Measurements from ENCODE around the gene ATP8A2. TPM values are rescaled to one million over a fixed set of nuclear protein-coding genes. Genes with fewer than 3 reads are reported as not detected.

Gene ATP8A2
- total RNA-seq, 2 experiments from 2014 or later: not detected

DNA sequence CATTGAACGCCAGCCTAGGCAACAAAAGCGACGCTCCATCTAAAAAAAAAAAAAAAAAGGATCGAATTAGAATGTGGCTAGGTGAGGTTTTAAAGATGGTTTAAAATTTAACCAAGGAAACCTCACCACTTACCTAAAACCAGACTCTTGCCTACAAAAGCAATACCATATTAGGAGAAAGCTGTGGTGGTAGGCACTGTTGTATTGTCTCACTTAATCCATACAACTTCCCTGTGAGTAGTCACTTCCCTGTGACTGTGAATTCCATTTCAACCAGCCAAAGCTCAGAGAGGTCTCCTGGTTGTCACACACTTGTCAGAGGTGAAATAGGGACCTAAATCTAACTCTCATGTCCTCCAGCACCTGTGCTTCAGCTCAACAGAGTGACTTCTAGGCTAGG, 664.6 kb downstream of the ATP8A2 start:
- no peak overlapping the region for H2AFZ ChIP-seq (ENCODE audit: low read length)
- ChIA-PET CTCF (ENCODE audit: unreplicated experiment) (no interaction called here), POLR2A (no interaction called here)
- H3K4me3 ChIP-seq (ENCODE audit: low read depth, low read length, poor library complexity, severe bottlenecking): no peak overlapping the region
- intact Hi-C loops (cut with micrococcal nuclease; ENCODE audit: unreplicated experiment): no loop called here
- H4K20me1 ChIP-seq (ENCODE audit: insufficient read depth, low read length): no peaks in the 10 kb centered on the region
- no peak overlapping the region for H3K4me2 ChIP-seq (ENCODE audit: low read length)
- TF ChIP-seq EZH2phosphoT487 (IDR thresholded peaks at IDR 0.05; ENCODE audit: borderline replicate concordance, low read depth, low read length) (no peak), CTCF (conservative IDR thresholded peaks at IDR 0.05; ENCODE audit: low read length) (no peak)
- no peaks in the 10 kb centered on the region for H3K4me1 ChIP-seq (ENCODE audit: insufficient read depth, low read length, poor library complexity, severe bottlenecking)
- BruUV-seq (replicated peaks): no TSS peak
- H3K27ac ChIP-seq (ENCODE audit: low read depth, low read length, poor library complexity, severe bottlenecking): no peak overlapping the region
- no peaks in the 10 kb centered on the region for H3K9me3 ChIP-seq (ENCODE audit: low read length)
- H3K9me2 ChIP-seq (ENCODE audit: insufficient read depth, low read length): no peaks in the 10 kb centered on the region
- H3K36me3 ChIP-seq (ENCODE audit: insufficient read depth, low read length): no peaks in the 10 kb centered on the region
- no peak for DNase-seq (ENCODE audit: low spot score)
- no peaks in the 10 kb centered on the region for H3K79me2 ChIP-seq (ENCODE audit: insufficient read depth, low read depth, low read length)

DNA sequence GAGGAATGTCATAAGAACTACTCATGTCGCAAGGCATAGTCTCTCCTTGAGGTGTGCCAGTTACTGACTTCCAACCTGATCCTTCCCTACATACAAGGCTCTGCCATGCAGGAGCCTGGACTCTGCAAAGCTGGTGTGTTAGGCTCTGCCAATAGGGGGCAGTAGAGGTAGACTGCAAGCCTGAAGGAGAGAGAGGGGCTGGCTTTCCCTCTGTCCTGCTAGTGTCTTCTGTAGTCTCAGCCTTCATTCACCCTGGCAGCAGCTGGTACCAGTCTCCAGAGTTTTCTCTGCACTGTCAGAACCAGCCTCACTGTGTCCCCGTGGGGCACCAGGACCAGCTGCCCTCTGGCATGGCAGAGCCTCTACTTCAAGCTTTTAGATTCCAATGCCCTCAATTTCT, 665.5 kb downstream of the ATP8A2 start:
- ChIA-PET CTCF (ENCODE audit: unreplicated experiment) (no interaction called here), POLR2A (no interaction called here)
- H3K36me3 ChIP-seq (ENCODE audit: insufficient read depth, low read length): no peaks in the 10 kb centered on the region
- no peak overlapping the region for H3K4me2 ChIP-seq (ENCODE audit: low read length)
- no peak overlapping the region for H3K27ac ChIP-seq (ENCODE audit: low read depth, low read length, poor library complexity, severe bottlenecking)
- TF ChIP-seq CTCF (conservative IDR thresholded peaks at IDR 0.05; ENCODE audit: low read length) (peak; percentile 74), EZH2phosphoT487 (IDR thresholded peaks at IDR 0.05; ENCODE audit: borderline replicate concordance, low read depth, low read length) (no peak)
- H2AFZ ChIP-seq (ENCODE audit: low read length): no peak overlapping the region
- H3K4me3 ChIP-seq (ENCODE audit: low read depth, low read length, poor library complexity, severe bottlenecking): no peak overlapping the region
- no peaks in the 10 kb centered on the region for H3K79me2 ChIP-seq (ENCODE audit: insufficient read depth, low read depth, low read length)
- H3K4me1 ChIP-seq (ENCODE audit: insufficient read depth, low read length, poor library complexity, severe bottlenecking): no peaks in the 10 kb centered on the region
- no TSS peak for BruUV-seq (replicated peaks)
- no peaks in the 10 kb centered on the region for H3K9me3 ChIP-seq (ENCODE audit: low read length)
- H4K20me1 ChIP-seq (ENCODE audit: insufficient read depth, low read length): no peaks in the 10 kb centered on the region
- peak; percentile 37 for DNase-seq (ENCODE audit: low spot score)
- H3K9me2 ChIP-seq (ENCODE audit: insufficient read depth, low read length): no peaks in the 10 kb centered on the region
- intact Hi-C loops (cut with micrococcal nuclease; ENCODE audit: unreplicated experiment): no loop called here

DNA sequence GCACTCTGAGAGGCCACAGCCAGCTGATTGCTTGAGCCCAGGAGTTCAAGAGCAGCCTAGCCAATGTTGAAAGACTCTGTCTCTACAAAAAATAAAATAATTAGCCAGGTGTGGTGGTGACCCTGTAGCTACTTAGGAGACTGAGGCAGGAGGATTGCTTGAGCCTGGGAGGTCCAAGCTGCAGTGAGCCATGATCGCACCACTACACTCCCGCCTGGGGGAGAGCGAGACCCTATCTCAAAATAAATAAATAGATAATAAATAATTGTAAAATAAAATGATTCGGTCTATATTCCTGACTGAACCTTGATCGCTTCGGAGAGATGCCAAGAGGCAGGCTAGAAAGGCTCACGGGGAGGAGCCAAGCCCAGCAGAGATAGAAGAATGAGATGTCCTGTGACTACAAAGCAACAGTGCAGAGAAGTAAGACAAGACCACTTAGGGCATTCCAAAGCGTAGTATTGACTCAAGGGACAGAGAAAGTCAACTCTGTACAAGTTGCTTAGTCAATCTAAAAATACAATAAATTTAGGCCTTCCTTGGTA, 667.2 kb downstream of the ATP8A2 start:
- Histone ChIP-seq H3K9me3 (ENCODE audit: low read length) (no peaks in the 10 kb centered on the region), H3K4me1 (ENCODE audit: insufficient read depth, low read length, poor library complexity, severe bottlenecking) (no peaks in the 10 kb centered on the region), H3K36me3 (ENCODE audit: insufficient read depth, low read length) (no peaks in the 10 kb centered on the region), H3K9me2 (ENCODE audit: insufficient read depth, low read length) (no peaks in the 10 kb centered on the region), H3K4me3 (ENCODE audit: low read depth, low read length, poor library complexity, severe bottlenecking) (no peak overlapping the region), H3K4me2 (ENCODE audit: low read length) (no peak overlapping the region), H3K27ac (ENCODE audit: low read depth, low read length, poor library complexity, severe bottlenecking) (no peak overlapping the region), H3K79me2 (ENCODE audit: insufficient read depth, low read depth, low read length) (no peaks in the 10 kb centered on the region), H2AFZ (ENCODE audit: low read length) (no peak overlapping the region), H4K20me1 (ENCODE audit: insufficient read depth, low read length) (no peaks in the 10 kb centered on the region)
- BruUV-seq (replicated peaks): no TSS peak
- DNase-seq (ENCODE audit: low spot score): no peak
- TF ChIP-seq CTCF (conservative IDR thresholded peaks at IDR 0.05; ENCODE audit: low read length) (no peak), EZH2phosphoT487 (IDR thresholded peaks at IDR 0.05; ENCODE audit: borderline replicate concordance, low read depth, low read length) (no peak)
- POLR2A ChIA-PET: no interaction called here
- intact Hi-C loops (cut with micrococcal nuclease; ENCODE audit: unreplicated experiment): no loop called here
- CTCF ChIA-PET (ENCODE audit: unreplicated experiment): no interaction called here

Measured in OCI-LY7 (cell line).